H9 (cell line): ENCODE results near the gene CXCR3. TPM values are rescaled to one million over a fixed set of nuclear protein-coding genes. Genes with fewer than 3 reads are reported as not detected.
A peak's percentile ranks its signal among the peaks of the same experiment; 100 is the strongest.

Experiments
- DNase-seq: peaks from one replicate; pipeline ENCODE4 v3.0.0-alpha.2; 2017
- H2AFZ ChIP-seq: one replicate; pipeline ENCODE4 v1.6.1; 2013; ENCODE audit warnings: mild to moderate bottlenecking, low read length, control low read depth, moderate library complexity
- H2AK5ac ChIP-seq: 2 replicates; pipeline ENCODE4 v1.6.1; 2013; ENCODE audit warnings: low read length, control low read depth, mixed read lengths; ENCODE audit not compliant: insufficient read length
- H2BK120ac ChIP-seq: one replicate; pipeline ENCODE4 v1.6.1; 2013; ENCODE audit warnings: low read depth, mild to moderate bottlenecking, low read length, control low read depth, inconsistent platforms; ENCODE audit not compliant: poor library complexity, severe bottlenecking
- H2BK12ac ChIP-seq: 2 replicates; pipeline ENCODE4 v1.6.1; 2013; ENCODE audit warnings: low read length, control low read depth, mixed read lengths, low read depth; ENCODE audit not compliant: insufficient read length
- H2BK15ac ChIP-seq: 2 replicates; pipeline ENCODE4 v1.6.1; 2013; ENCODE audit warnings: low read depth, low read length, control low read depth
- H2BK20ac ChIP-seq: one replicate; pipeline ENCODE4 v1.6.1; 2013; ENCODE audit warnings: low read depth, mild to moderate bottlenecking, low read length, control low read depth, inconsistent platforms; ENCODE audit not compliant: poor library complexity, severe bottlenecking
- H2BK5ac ChIP-seq: 2 replicates; pipeline ENCODE4 v1.6.1; 2013; ENCODE audit warnings: low read length, control low read depth, mixed read lengths; ENCODE audit not compliant: insufficient read length
- H3K14ac ChIP-seq: 2 replicates; pipeline ENCODE4 v1.6.1; 2013; ENCODE audit warnings: low read length, control low read depth; ENCODE audit not compliant: insufficient read depth
- H3K18ac ChIP-seq: 2 replicates; pipeline ENCODE4 v1.6.1; 2013; ENCODE audit warnings: low read depth, mild to moderate bottlenecking, mixed read lengths, low read length, control low read depth; ENCODE audit not compliant: insufficient read length
- H3K23ac ChIP-seq: 2 replicates; pipeline ENCODE4 v1.6.1; 2013; ENCODE audit warnings: low read length, control low read depth, mixed read lengths, low read depth; ENCODE audit not compliant: insufficient read length
- H3K23me2 ChIP-seq: 2 replicates; pipeline ENCODE4 v1.6.1; 2013; ENCODE audit warnings: low read depth, mild to moderate bottlenecking, mixed read lengths, low read length, control low read depth; ENCODE audit not compliant: insufficient read length, poor library complexity, severe bottlenecking
- H3K27ac ChIP-seq: 2 replicates; pipeline ENCODE4 v1.5.1; 2013; ENCODE audit warnings: low read length, control low read depth, mixed read lengths, low read depth; ENCODE audit not compliant: insufficient read length
- H3K27me3 ChIP-seq: 2 replicates; pipeline ENCODE4 v1.6.1; 2013; ENCODE audit warnings: low read length, control low read depth, inconsistent platforms; ENCODE audit not compliant: insufficient read depth
- H3K4ac ChIP-seq: 2 replicates; pipeline ENCODE4 v1.6.1; 2013; ENCODE audit warnings: low read depth, mild to moderate bottlenecking, control low read depth, inconsistent platforms, low read length, moderate library complexity
- H3K4me1 ChIP-seq: 2 replicates; pipeline ENCODE4 v1.6.1; 2013; ENCODE audit warnings: low read length, control low read depth, inconsistent platforms; ENCODE audit not compliant: insufficient read depth
- H3K4me2 ChIP-seq: 2 replicates; pipeline ENCODE4 v1.6.1; 2013; ENCODE audit warnings: low read length, control low read depth, mixed read lengths; ENCODE audit not compliant: insufficient read length, insufficient read depth
- H3K56ac ChIP-seq: 2 replicates; pipeline ENCODE4 v1.6.1; 2013; ENCODE audit warnings: low read depth, mild to moderate bottlenecking, mixed read lengths, low read length, control low read depth; ENCODE audit not compliant: insufficient read length
- H3K79me1 ChIP-seq: 2 replicates; pipeline ENCODE4 v1.6.1; 2013; ENCODE audit warnings: low read depth, mild to moderate bottlenecking, moderate library complexity, low read length, control low read depth, inconsistent platforms; ENCODE audit not compliant: insufficient read depth, poor library complexity, severe bottlenecking
- H3K79me2 ChIP-seq: 2 replicates; pipeline ENCODE4 v1.6.1; 2013; ENCODE audit warnings: low read length, control low read depth, inconsistent platforms; ENCODE audit not compliant: insufficient read depth
- H3K9ac ChIP-seq: 2 replicates; pipeline ENCODE4 v1.6.1; 2013; ENCODE audit warnings: low read length, control low read depth, mixed read lengths; ENCODE audit not compliant: insufficient read length; ENCODE audit errors: extremely low read depth
- H3K9me3 ChIP-seq: one replicate; pipeline ENCODE4 v1.6.1; 2013; ENCODE audit warnings: low read depth, low read length, inconsistent platforms; ENCODE audit not compliant: control insufficient read depth
- H3T11ph ChIP-seq: one replicate; pipeline ENCODE4 v1.6.1; 2013; ENCODE audit warnings: mild to moderate bottlenecking, low read length, control low read depth, inconsistent platforms
- H4K20me1 ChIP-seq: one replicate; pipeline ENCODE4 v1.6.1; 2013; ENCODE audit not compliant: control insufficient read depth, insufficient read length, insufficient read depth
- H4K5ac ChIP-seq: 2 replicates; pipeline ENCODE4 v1.6.1; 2013; ENCODE audit warnings: low read depth, mild to moderate bottlenecking, mixed read lengths, low read length, control low read depth; ENCODE audit not compliant: insufficient read length
- H4K8ac ChIP-seq: replicated peaks from 2 replicates; pipeline ENCODE4 v1.6.1; 2013; ENCODE audit warnings: low read length, control low read depth, mixed read lengths, low read depth; ENCODE audit not compliant: insufficient read length
- H4K91ac ChIP-seq: 2 replicates; pipeline ENCODE4 v1.6.1; 2013; ENCODE audit warnings: low read depth, mild to moderate bottlenecking, moderate library complexity, mixed read lengths, low read length, control low read depth; ENCODE audit not compliant: insufficient read length
- H3K27ac Mint-ChIP-seq, 3 experiments: 2 replicates in 2 of 3; 3 replicates in 1 of 3; pipeline ENCODE4 v1.8.0; 2020 to 2021; ENCODE audit warnings: mixed read lengths in 3 of 3, mild to moderate bottlenecking in 1 of 3, moderate library complexity in 1 of 3
- H3K27me3 Mint-ChIP-seq: 2 replicates; pipeline ENCODE4 v1.8.0; 2021; ENCODE audit warnings: low read depth, mild to moderate bottlenecking, moderate library complexity, mixed read lengths
- H3K36me3 Mint-ChIP-seq, 3 experiments: 2 replicates in 2 of 3; 3 replicates in 1 of 3; pipeline ENCODE4 v1.8.0; 2020 to 2021; ENCODE audit warnings: low read depth in 3 of 3, mixed read lengths in 3 of 3; ENCODE audit not compliant: insufficient read depth in 1 of 3
- H3K4me1 Mint-ChIP-seq, 2 experiments: 2 replicates each; pipeline ENCODE4 v1.8.0; 2020; ENCODE audit warnings: mixed read lengths in 2 of 2
- H3K4me3 Mint-ChIP-seq, 2 experiments: 2 replicates in 1 of 2; 3 replicates in 1 of 2; pipeline ENCODE4 v1.8.0; 2020 to 2021; ENCODE audit warnings: mild to moderate bottlenecking in 2 of 2, mixed read lengths in 2 of 2, moderate library complexity in 1 of 2
- H3K9me3 Mint-ChIP-seq, 2 experiments: 2 replicates in 1 of 2; 3 replicates in 1 of 2; pipeline ENCODE4 v1.8.0; 2020; ENCODE audit warnings: mild to moderate bottlenecking in 2 of 2, mixed read lengths in 2 of 2, moderate library complexity in 1 of 2
- CTCF ChIP-seq: fragments of 200-600 bp; sonication (generic); conservative IDR thresholded peaks from 3 replicates; pipeline ENCODE4 v1.8.0; 2021; ENCODE audit warnings: antibody characterized with exemption, mild to moderate bottlenecking
- WGBS: extraction: QIAGEN DNeasy Blood & Tissue Kit; methylation state at CpG from one replicate; pipeline ENCODE4 v1.1.7; 2013; ENCODE audit warnings: missing lambda C conversion rate, low lambda C conversion rate, mixed read lengths; ENCODE audit not compliant: insufficient read length; ENCODE audit errors: extremely low coverage; 5-methylcytosine and 5-hydroxymethylcytosine counted together
- total RNA-seq: library from RNA; stranded (reverse); gene quantifications from 2 replicates; pipeline ENCODE4 v1.2.1, GENCODE V29; 2021

The CXCR3 gene
- total RNA-seq, 1 experiment from 2014 or later = not detected

- no peak for TF ChIP-seq CTCF
- Histone ChIP-seq H3K4ac (no peak overlapping the region), H3K4me1 (no peaks in the 10 kb centered on the region), H3K79me2 (no peaks in the 10 kb centered on the region), H3K9ac (no peak overlapping the region), H3K27me3 (no peaks in the 10 kb centered on the region), H3K9me3 (peaks cover 47% of the 10 kb centered on the region), H3K18ac (no peak overlapping the region), H2BK5ac (no peak overlapping the region), H2BK15ac (no peak overlapping the region), H3T11ph (no peak overlapping the region), H4K5ac (no peak overlapping the region), H4K91ac (no peak overlapping the region), H2BK120ac (no peak overlapping the region), H3K56ac (no peak overlapping the region), H2BK12ac (no peak overlapping the region), H3K23me2 (no peaks in the 10 kb centered on the region), H2BK20ac (no peak overlapping the region), H3K23ac (no peak overlapping the region), H2AK5ac (no peak overlapping the region), H4K8ac (no peak overlapping the region), H2AFZ (no peak overlapping the region), H3K4me2 (no peak overlapping the region), H3K27ac (no peak overlapping the region), H4K20me1 (no peaks in the 10 kb centered on the region), H3K79me1 (no peaks in the 10 kb centered on the region), H3K14ac (no peak overlapping the region)
- no peak for DNase-seq
- Mint-ChIP-seq H3K27me3 (no peaks in the 10 kb centered on the region), H3K9me3 (peaks cover 63 to 72% of the 10 kb centered on the region in 2 experiments), H3K4me1 (no peaks in the 10 kb centered on the region), H3K36me3 (peaks cover 30 to 50% (median 45%) of the 10 kb centered on the region in 3 experiments), H3K27ac (peak overlapping the region in 1 of 3 experiments; percentile 66; a peak in 2 of 7 replicates), H3K4me3 (no peak overlapping the region)
- no CpG with 5 or more reads among the region's 33 CpGs for WGBS
Measured at GRCh38 chrX:71603618-71604017, 14.7 kb downstream of the CXCR3 start.
